ENCODE results near the gene HIVEP3. TPM values are rescaled to one million over a fixed set of nuclear protein-coding genes. Genes with fewer than 3 reads are reported as not detected.
A peak's percentile ranks its signal among the peaks of the same experiment; 100 is the strongest.
"Not testable (repeated sequence)": the region's sequence is repeated elsewhere in the genome, so short reads cannot be mapped to it uniquely, and the experiment has no call there.

HIVEP3 gene
- total RNA-seq: 100 to 1,000 TPM; 107 to 117 (median 114) TPM

GRCh38 chr1:41918450-41919043 is at the start of gene HIVEP3:
Gene HIVEP3 (minus strand): TSS chr1:41918922.
- DNase-seq (no peak), ATAC-seq (no peak)
- Mint-ChIP-seq H3K4me3 (peak within 1 kb of the TSS; percentile 85), H3K4me1 (ENCODE audit: low read depth) (peaks cover 70% of the 10 kb centered on the region), H3K36me3 (ENCODE audit: insufficient read depth) (no peaks in the 10 kb centered on the region), H3K9me3 (peaks cover 3% of the 10 kb centered on the region), H3K27me3 (ENCODE audit: low read depth) (no peaks in the 10 kb centered on the region)

DNA sequence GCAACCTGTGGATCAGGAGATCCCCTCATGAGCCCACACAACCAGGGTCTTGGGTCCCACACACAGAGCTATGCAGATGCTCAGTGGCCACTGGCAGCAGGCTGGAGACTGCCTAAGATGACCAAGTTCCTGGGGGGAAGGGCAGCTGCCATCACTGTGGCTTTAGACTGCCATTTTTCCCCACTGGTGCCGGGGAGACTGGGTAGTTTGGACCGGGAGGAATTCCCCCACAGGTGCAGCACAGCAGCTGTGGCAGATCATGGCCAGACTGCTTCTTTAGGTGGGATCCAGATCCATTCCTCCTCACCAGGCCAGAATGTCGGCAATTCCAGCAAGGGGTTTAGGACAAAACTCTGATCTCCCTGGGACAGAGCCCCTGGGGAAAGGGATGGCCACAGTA is 45.7 kb upstream of the HIVEP3 start:
- DNase-seq: no peak
- Mint-ChIP-seq H3K36me3 (ENCODE audit: insufficient read depth) (peaks cover 15% of the 10 kb centered on the region), H3K4me3 (no peak overlapping the region), H3K27me3 (ENCODE audit: low read depth) (no peaks in the 10 kb centered on the region), H3K9me3 (peaks cover 15% of the 10 kb centered on the region), H3K4me1 (ENCODE audit: low read depth) (no peaks in the 10 kb centered on the region)
- no peak for ATAC-seq

DNA sequence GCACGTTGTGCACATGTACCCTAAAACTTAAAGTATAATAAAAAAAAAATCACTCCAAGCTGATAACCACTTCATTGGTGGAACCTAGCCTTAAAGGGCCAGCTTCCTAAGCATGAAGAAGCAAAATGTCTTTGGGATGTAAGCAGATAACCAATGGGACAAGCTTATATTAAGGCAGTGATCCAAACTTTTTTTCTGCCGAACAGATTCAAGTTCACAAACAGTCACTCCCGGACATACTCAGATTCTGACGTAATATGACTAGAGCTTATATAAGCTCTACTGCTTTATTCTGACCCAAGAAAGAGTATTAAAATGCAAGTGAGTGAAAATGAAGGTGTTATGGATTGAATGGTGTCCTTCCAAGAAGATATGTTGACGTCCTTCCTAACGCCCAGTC is 44.9 kb upstream of the HIVEP3 start:
- Mint-ChIP-seq H3K27me3 (ENCODE audit: low read depth) (no peaks in the 10 kb centered on the region), H3K36me3 (ENCODE audit: insufficient read depth) (peaks cover 15% of the 10 kb centered on the region), H3K4me1 (ENCODE audit: low read depth) (no peaks in the 10 kb centered on the region), H3K9me3 (peaks cover 10% of the 10 kb centered on the region), H3K4me3 (no peak overlapping the region)
- DNase-seq (no peak), ATAC-seq (no peak)

DNA sequence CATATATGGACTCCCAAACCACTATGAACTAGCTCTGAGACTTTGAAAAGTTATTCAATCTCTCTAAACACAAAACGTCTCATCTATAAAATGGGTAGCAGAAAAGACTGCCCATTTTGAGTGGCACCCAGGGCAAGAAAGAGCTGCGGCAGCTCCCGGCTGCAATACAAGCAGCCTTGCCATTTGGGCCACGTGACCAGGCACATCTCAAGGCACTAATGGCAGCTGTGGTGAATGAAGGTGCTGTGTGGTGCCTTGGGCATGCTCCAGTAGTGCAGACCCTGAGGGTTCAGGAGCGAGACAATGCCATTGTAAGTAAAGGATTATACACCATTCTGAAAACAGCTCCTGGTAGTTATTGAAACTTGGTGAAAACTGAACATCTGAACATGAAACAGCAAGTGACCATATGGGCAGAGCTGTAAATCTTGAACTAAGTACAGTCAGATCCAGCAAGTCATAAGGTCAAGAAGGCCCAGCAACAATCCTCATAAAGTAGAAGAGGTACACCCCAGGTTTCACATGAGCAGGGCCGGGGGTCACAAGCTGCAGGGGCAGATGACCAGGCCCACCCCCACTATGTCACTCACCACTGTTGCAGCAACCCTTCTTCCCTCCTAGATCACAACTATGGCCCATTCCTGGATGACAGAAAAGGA is 39.4 kb upstream of the HIVEP3 start:
- ATAC-seq (no peak), DNase-seq (no peak)
- Mint-ChIP-seq H3K9me3 (no peaks in the 10 kb centered on the region), H3K4me1 (ENCODE audit: low read depth) (peaks cover 12% of the 10 kb centered on the region), H3K36me3 (ENCODE audit: insufficient read depth) (peaks cover 3% of the 10 kb centered on the region), H3K4me3 (no peak overlapping the region), H3K27me3 (ENCODE audit: low read depth) (no peaks in the 10 kb centered on the region)

- Mint-ChIP-seq H3K4me1 (ENCODE audit: low read depth) (peaks cover 12% of the 10 kb centered on the region), H3K36me3 (ENCODE audit: insufficient read depth) (peaks cover 3% of the 10 kb centered on the region), H3K9me3 (no peaks in the 10 kb centered on the region), H3K27me3 (ENCODE audit: low read depth) (no peaks in the 10 kb centered on the region), H3K4me3 (no peak overlapping the region)
- DNase-seq (no peak), ATAC-seq (no peak)
Observed at GRCh38 chr1:41957568-41957967, 38.8 kb upstream of the HIVEP3 start.

DNA sequence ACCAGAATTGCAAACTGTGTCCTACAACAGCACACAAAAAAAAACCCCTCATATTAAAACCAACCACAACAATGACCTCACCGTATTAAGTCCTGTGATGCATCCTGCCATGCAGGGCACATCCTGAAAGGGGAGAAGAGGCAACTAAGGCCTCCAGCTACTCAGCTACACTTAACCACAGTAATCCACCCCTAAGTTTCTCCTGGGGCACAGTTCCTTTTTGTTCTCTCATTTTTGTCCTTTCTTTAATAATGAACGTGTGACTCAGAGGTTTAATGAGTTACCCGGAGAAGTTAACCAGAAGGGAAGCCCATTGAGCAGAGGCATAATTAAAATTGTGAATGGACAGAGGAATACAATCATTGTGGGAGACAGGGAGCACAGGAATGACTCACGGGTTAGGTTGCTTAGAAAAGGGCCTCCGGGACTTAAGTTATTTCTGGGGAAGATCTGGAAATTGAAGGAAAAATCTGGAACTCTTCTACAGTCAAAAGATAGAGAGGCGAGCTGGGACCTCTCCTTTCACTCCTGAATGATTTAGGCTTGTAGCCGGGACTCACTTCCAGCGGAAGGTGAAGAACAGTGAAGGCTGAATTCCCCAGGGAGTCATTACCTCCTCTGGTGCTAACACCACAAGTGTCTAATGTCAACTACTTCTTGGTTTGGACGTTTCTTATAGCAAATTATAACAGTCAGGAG is 36.9 kb upstream of the HIVEP3 start:
- DNase-seq: no peak
- Mint-ChIP-seq H3K4me3 (no peak overlapping the region), H3K36me3 (ENCODE audit: insufficient read depth) (peaks cover 9% of the 10 kb centered on the region), H3K9me3 (peaks cover 12% of the 10 kb centered on the region), H3K27me3 (ENCODE audit: low read depth) (no peaks in the 10 kb centered on the region), H3K4me1 (ENCODE audit: low read depth) (peaks cover 20% of the 10 kb centered on the region)
- ATAC-seq: peak; percentile 51 to 54

DNA sequence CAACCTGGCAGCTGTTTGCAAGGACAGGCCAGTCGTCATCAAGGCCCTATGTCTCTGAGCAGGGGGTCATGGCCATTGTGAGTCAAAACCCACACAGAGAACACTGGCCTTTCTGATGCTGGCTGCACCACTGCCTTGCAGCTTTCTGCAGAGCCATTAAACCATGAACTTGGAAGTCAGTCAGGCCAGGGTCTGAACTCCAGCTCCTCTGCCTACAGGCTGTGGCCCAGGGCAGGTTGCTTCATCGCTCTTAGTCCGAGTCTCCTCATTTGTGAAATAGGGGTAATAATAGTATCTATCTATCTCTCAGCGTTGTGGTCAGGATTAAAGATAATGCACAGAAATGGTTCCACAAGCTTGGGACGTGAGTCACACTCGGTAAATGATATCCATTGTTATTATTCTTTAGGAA is 35.8 kb upstream of the HIVEP3 start:
- DNase-seq: no peak
- H3K9me3 Mint-ChIP-seq: peaks cover 17% of the 10 kb centered on the region
- no peak overlapping the region for H3K4me3 Mint-ChIP-seq
- no peaks in the 10 kb centered on the region for H3K27me3 Mint-ChIP-seq (ENCODE audit: low read depth)
- peaks cover 9% of the 10 kb centered on the region for H3K36me3 Mint-ChIP-seq (ENCODE audit: insufficient read depth)
- no peak for ATAC-seq
- H3K4me1 Mint-ChIP-seq (ENCODE audit: low read depth): peaks cover 22% of the 10 kb centered on the region

DNA sequence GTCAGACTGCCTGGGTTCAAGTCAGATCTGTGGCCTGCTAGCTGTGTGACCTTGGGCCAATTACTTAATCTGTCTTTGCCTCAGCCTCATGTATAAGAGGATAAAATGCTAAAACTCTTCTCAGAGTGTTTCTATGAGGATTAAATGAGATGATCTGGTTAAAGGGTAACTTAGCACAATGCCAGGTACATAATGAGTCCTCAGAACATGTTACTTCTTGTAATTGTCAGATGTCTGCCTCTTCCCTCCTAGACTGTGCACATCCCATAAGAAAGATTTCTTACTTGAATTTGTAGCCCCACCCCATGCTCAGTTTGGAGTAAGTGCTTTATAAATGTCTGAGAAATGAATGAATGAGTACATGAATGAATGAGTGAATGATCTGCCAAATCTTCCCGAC is 34.6 kb upstream of the HIVEP3 start:
- no peak for DNase-seq
- H3K36me3 Mint-ChIP-seq (ENCODE audit: insufficient read depth): peaks cover 15% of the 10 kb centered on the region
- H3K9me3 Mint-ChIP-seq: peaks cover 23% of the 10 kb centered on the region
- H3K4me3 Mint-ChIP-seq: no peak overlapping the region
- peaks cover 22% of the 10 kb centered on the region for H3K4me1 Mint-ChIP-seq (ENCODE audit: low read depth)
- no peak for ATAC-seq
- no peaks in the 10 kb centered on the region for H3K27me3 Mint-ChIP-seq (ENCODE audit: low read depth)

GRCh38 chr1:41952208-41952607 is 33.5 kb upstream of the HIVEP3 start:
- peaks cover 22% of the 10 kb centered on the region for H3K4me1 Mint-ChIP-seq (ENCODE audit: low read depth)
- H3K4me3 Mint-ChIP-seq: no peak overlapping the region
- ATAC-seq: no peak
- no peak for DNase-seq
- no peaks in the 10 kb centered on the region for H3K27me3 Mint-ChIP-seq (ENCODE audit: low read depth)
- peaks cover 15% of the 10 kb centered on the region for H3K36me3 Mint-ChIP-seq (ENCODE audit: insufficient read depth)
- peaks cover 23% of the 10 kb centered on the region for H3K9me3 Mint-ChIP-seq

GRCh38 chr1:41951492-41951891 is 32.8 kb upstream of the HIVEP3 start:
- Mint-ChIP-seq H3K4me1 (ENCODE audit: low read depth) (peaks cover 22% of the 10 kb centered on the region), H3K36me3 (ENCODE audit: insufficient read depth) (peaks cover 15% of the 10 kb centered on the region), H3K9me3 (peaks cover 23% of the 10 kb centered on the region)
- DNase-seq; H3K4me3 Mint-ChIP-seq; H3K27me3 Mint-ChIP-seq (ENCODE audit: low read depth): not testable (repeated sequence)
- peak; percentile 55 to 56 for ATAC-seq

GRCh38 chr1:41950820-41951219 is 32.1 kb upstream of the HIVEP3 start:
- peaks cover 15% of the 10 kb centered on the region for H3K36me3 Mint-ChIP-seq (ENCODE audit: insufficient read depth)
- H3K9me3 Mint-ChIP-seq: peaks cover 23% of the 10 kb centered on the region
- peaks cover 21% of the 10 kb centered on the region for H3K4me1 Mint-ChIP-seq (ENCODE audit: low read depth)
- no peak overlapping the region for H3K4me3 Mint-ChIP-seq
- DNase-seq: no peak
- ATAC-seq: peak; percentile 85 to 86
- H3K27me3 Mint-ChIP-seq (ENCODE audit: low read depth): no peaks in the 10 kb centered on the region

GRCh38 chr1:41945946-41946345 is 27.2 kb upstream of the HIVEP3 start:
- not testable (repeated sequence) for H3K36me3 Mint-ChIP-seq (ENCODE audit: insufficient read depth); H3K4me3 Mint-ChIP-seq; H3K4me1 Mint-ChIP-seq (ENCODE audit: low read depth); H3K27me3 Mint-ChIP-seq (ENCODE audit: low read depth); ATAC-seq; DNase-seq
- H3K9me3 Mint-ChIP-seq: peaks cover 19% of the 10 kb centered on the region

DNA sequence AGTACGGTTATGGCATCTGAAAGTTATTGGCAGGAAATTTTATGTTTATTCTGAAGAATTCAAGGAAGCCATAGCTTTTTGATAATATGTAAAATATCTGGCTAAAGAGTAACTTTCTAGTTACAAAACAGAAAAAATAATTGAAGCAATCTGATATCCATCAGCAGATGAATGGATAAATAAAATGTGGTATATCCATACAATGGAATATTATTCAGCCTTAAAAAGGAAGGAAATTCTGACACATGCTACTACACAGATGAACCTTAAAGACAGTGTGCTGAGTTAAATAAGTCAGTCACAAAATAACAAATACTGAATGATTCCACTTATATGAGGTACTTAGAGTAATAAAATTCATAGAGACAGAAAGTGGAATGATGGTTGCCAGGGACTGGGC is 25.0 kb upstream of the HIVEP3 start:
- Mint-ChIP-seq H3K4me1 (ENCODE audit: low read depth) (no peaks in the 10 kb centered on the region), H3K36me3 (ENCODE audit: insufficient read depth) (peaks cover 3% of the 10 kb centered on the region), H3K4me3 (no peak overlapping the region), H3K9me3 (peaks cover 9% of the 10 kb centered on the region), H3K27me3 (ENCODE audit: low read depth) (no peaks in the 10 kb centered on the region)
- DNase-seq (no peak), ATAC-seq (no peak)

DNA sequence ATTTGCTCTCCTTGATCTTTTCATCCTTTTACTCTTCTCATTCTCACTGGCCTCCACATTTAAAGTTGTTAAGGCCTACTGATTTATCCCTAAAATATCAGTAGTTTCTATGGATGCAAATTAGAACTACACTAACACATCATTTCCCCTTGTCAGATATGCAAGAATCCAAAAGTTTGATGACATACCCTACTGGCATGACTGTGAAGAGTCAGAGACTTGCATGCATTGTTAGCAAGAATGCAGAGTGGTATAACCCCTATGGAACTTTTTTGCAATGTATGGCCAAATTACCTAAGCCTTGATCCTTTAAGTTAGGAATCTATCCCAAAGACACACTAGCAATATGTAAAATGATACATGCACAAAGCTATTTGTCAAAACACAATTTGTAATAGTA is 23.6 kb upstream of the HIVEP3 start:
- no peaks in the 10 kb centered on the region for H3K27me3 Mint-ChIP-seq (ENCODE audit: low read depth)
- no peaks in the 10 kb centered on the region for H3K4me1 Mint-ChIP-seq (ENCODE audit: low read depth)
- DNase-seq: no peak
- no peak overlapping the region for H3K4me3 Mint-ChIP-seq
- no peak for ATAC-seq
- peaks cover 8% of the 10 kb centered on the region for H3K36me3 Mint-ChIP-seq (ENCODE audit: insufficient read depth)
- peaks cover 8% of the 10 kb centered on the region for H3K9me3 Mint-ChIP-seq

DNA sequence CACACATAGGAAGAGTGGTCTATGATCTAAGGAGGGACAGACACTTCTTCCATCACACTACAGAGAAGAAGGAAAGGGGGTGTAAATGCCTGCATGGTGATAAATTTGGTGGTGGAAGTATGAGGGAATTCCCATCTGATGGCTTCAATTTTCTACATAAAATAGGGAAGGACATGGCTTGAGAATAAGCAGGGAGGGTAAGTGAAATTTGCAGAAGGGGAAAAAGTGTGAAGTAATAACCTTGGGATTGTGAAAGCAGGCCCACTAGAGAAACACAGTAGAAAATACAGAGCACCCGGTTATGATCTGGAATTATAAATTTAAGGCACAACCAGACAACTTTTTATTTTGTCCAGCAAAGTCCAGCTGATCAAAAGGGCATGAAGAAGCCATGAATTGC is 22.7 kb upstream of the HIVEP3 start:
- Mint-ChIP-seq H3K4me1 (ENCODE audit: low read depth) (peaks cover 3% of the 10 kb centered on the region), H3K27me3 (ENCODE audit: low read depth) (no peaks in the 10 kb centered on the region), H3K9me3 (peaks cover 8% of the 10 kb centered on the region), H3K4me3 (no peak overlapping the region), H3K36me3 (ENCODE audit: insufficient read depth) (peaks cover 10% of the 10 kb centered on the region)
- no peak for ATAC-seq
- no peak for DNase-seq

All from activated T-cell treated with anti-CD3 and anti-CD28 coated beads, Interleukin-2, amount 50 U/mL, for 4 hours (primary cell).